Stimulated activated CD8-positive, alpha-beta memory T cell treated with anti-CD3 and anti-CD28 coated beads, Interleukin-2, amount 100 ng/mL, for 48 hours (primary cell): ENCODE data around the gene NKX6-2.
"Not testable (repeated sequence)": the region's sequence is repeated elsewhere in the genome, so short reads cannot be mapped to it uniquely, and the experiment has no call there.

Experiments used
- DNase-seq, 2 donors: peaks; one replicate each; pipeline ENCODE4 v3.0.0-alpha.2; 2020; ENCODE audit warnings: low read depth in 2 of 2

The NKX6-2 gene

GRCh38 chr10:132780356-132780755 is 5.6 kb downstream of the NKX6-2 start:
- DNase-seq = no peak

GRCh38 chr10:132779549-132780294 is 6.2 kb downstream of the NKX6-2 start:
- no peak for DNase-seq

GRCh38 chr10:132777441-132777840 is 8.5 kb downstream of the NKX6-2 start:
- no peak for DNase-seq

- no peak for DNase-seq
These were observed 9.1 kb downstream of the NKX6-2 start for GRCh38 chr10:132776821-132777220.

GRCh38 chr10:132776186-132776585 is 9.8 kb downstream of the NKX6-2 start:
- DNase-seq = no peak

- DNase-seq = no peak
These were observed 10.8 kb downstream of the NKX6-2 start for GRCh38 chr10:132774902-132775863.

- DNase-seq = no peak
These were observed 11.6 kb downstream of the NKX6-2 start for GRCh38 chr10:132774181-132774901.

GRCh38 chr10:132772816-132773215 is 13.1 kb downstream of the NKX6-2 start:
- DNase-seq = not testable (repeated sequence)

GRCh38 chr10:132770061-132771021 is 15.6 kb downstream of the NKX6-2 start:
- no peak for DNase-seq

GRCh38 chr10:132768346-132769248 is 17.4 kb downstream of the NKX6-2 start:
- no peak for DNase-seq

GRCh38 chr10:132766291-132766690 is 19.7 kb downstream of the NKX6-2 start:
- DNase-seq = no peak

GRCh38 chr10:132765435-132765834 is 20.5 kb downstream of the NKX6-2 start:
- no peak for DNase-seq

GRCh38 chr10:132764108-132764507 is 21.8 kb downstream of the NKX6-2 start:
- DNase-seq = no peak

- DNase-seq = no peak
These were observed 22.4 kb downstream of the NKX6-2 start for GRCh38 chr10:132763545-132763944.

GRCh38 chr10:132762267-132762666 is 23.7 kb downstream of the NKX6-2 start:
- DNase-seq = no peak

- DNase-seq = no peak
These were observed 24.4 kb downstream of the NKX6-2 start for GRCh38 chr10:132761395-132762060.

- no peak for DNase-seq
These were observed 27.1 kb downstream of the NKX6-2 start for GRCh38 chr10:132758865-132759264.

GRCh38 chr10:132757171-132757570 is 28.8 kb downstream of the NKX6-2 start:
- no peak for DNase-seq

GRCh38 chr10:132756591-132756990 is 29.4 kb downstream of the NKX6-2 start:
- DNase-seq = no peak
